ENCODE results near the gene TMEM208. TPM values are rescaled to one million over a fixed set of nuclear protein-coding genes. Genes with fewer than 3 reads are reported as not detected.

The TMEM208 gene
- total RNA-seq, 4 donors from 2014 or later, result 10.2 to 57.9 (median 27.3) TPM

GRCh38 chr16:67188798-67189197, 38.1 kb upstream of the TMEM208 start:
- DNase-seq, result no peak
- peaks cover 11 to 18% of the 10 kb centered on the region in 2 donors for H3K4me1 ChIP-seq
- no peaks in the 10 kb centered on the region for H3K27me3 ChIP-seq
- H3K4me3 ChIP-seq, result no peak overlapping the region
- no peak for TF ChIP-seq CTCF (IDR thresholded peaks at IDR 0.05)
- no peak for TF ChIP-seq POLR2A (IDR thresholded peaks at IDR 0.05)
- H3K9me3 ChIP-seq, result no peaks in the 10 kb centered on the region
- no peak overlapping the region for H3K27ac ChIP-seq
- intact Hi-C loops (cut with DNase I; ENCODE audit: low total_unique reads), result no loop called here
- H3K36me3 ChIP-seq, result no peaks in the 10 kb centered on the region

- no peak for DNase-seq
- H3K27ac ChIP-seq, result no peak within 1 kb of the TSS
- no peaks in the 10 kb centered on the region for H3K27me3 ChIP-seq
- TF ChIP-seq CTCF (IDR thresholded peaks at IDR 0.05) (no peak), POLR2A (IDR thresholded peaks at IDR 0.05) (no peak)
- H3K36me3 ChIP-seq, result no peaks in the 10 kb centered on the region
- intact Hi-C loops (cut with DNase I; ENCODE audit: low total_unique reads), result no loop called here
- peaks cover 9 to 11% of the 10 kb centered on the region in 2 donors for H3K4me1 ChIP-seq
- no peaks in the 10 kb centered on the region for H3K9me3 ChIP-seq
- H3K4me3 ChIP-seq, result no peak within 1 kb of the TSS
Observed at GRCh38 chr16:67190041-67190440, 36.9 kb upstream of the TMEM208 start, which contains the start of gene EXOC3L1. EXOC3L1 (minus strand) TSS chr16:67190136; CDS start chr16:67189676, 460 bp downstream.

- no peaks in the 10 kb centered on the region for H3K27me3 ChIP-seq
- no peak overlapping the region for H3K27ac ChIP-seq
- H3K9me3 ChIP-seq, result no peaks in the 10 kb centered on the region
- intact Hi-C loops (cut with DNase I; ENCODE audit: low total_unique reads), result no loop called here
- H3K4me1 ChIP-seq, result peaks cover 9 to 11% of the 10 kb centered on the region in 2 donors
- no peak overlapping the region for H3K4me3 ChIP-seq
- no peaks in the 10 kb centered on the region for H3K36me3 ChIP-seq
- TF ChIP-seq POLR2A (IDR thresholded peaks at IDR 0.05), result no peak
- no peak for TF ChIP-seq CTCF (IDR thresholded peaks at IDR 0.05)
- no peak for DNase-seq
Observed at GRCh38 chr16:67190448-67191399, 36.2 kb upstream of the TMEM208 start.

GRCh38 chr16:67191411-67191994, 35.4 kb upstream of the TMEM208 start:
- no peaks in the 10 kb centered on the region for H3K36me3 ChIP-seq
- intact Hi-C loops (cut with DNase I; ENCODE audit: low total_unique reads), result no loop called here
- no peaks in the 10 kb centered on the region for H3K27me3 ChIP-seq
- H3K9me3 ChIP-seq, result no peaks in the 10 kb centered on the region
- DNase-seq, result no peak
- H3K4me1 ChIP-seq, result peaks cover 9 to 11% of the 10 kb centered on the region in 2 donors
- peak overlapping the region; percentile 89 to 90 for H3K4me3 ChIP-seq
- H3K27ac ChIP-seq, result peak overlapping the region in 1 of 2 donors; percentile 28
- TF ChIP-seq CTCF (IDR thresholded peaks at IDR 0.05), result no peak
- no peak for TF ChIP-seq POLR2A (IDR thresholded peaks at IDR 0.05)
